ACC112 (cell line): Measurements from ENCODE around the gene MIX23.

Source experiments
- H2AFZ ChIP-seq: fragments of 200-600 bp; sonication (generic); one replicate; pipeline ENCODE4 v1.6.0; 2017; ENCODE audit warnings: antibody characterized with exemption, low read length; ENCODE audit not compliant: unreplicated experiment
- H3K27ac ChIP-seq: fragments of 200-600 bp; sonication (generic); 2 replicates; pipeline ENCODE4 v1.5.1; 2014; ENCODE audit warnings: low read depth, mild to moderate bottlenecking, antibody characterized with exemption, low read length, moderate library complexity
- H3K27me3 ChIP-seq: fragments of 200-600 bp; sonication (generic); 2 replicates; pipeline ENCODE4 v1.6.1; 2014; ENCODE audit warnings: mild to moderate bottlenecking, antibody characterized with exemption, low read length, moderate library complexity, mixed read lengths; ENCODE audit not compliant: insufficient read depth
- H3K36me3 ChIP-seq: fragments of 200-600 bp; sonication (generic); 2 replicates; pipeline ENCODE4 v1.6.1; 2016; ENCODE audit warnings: mild to moderate bottlenecking, antibody characterized with exemption, low read length, moderate library complexity, mixed read lengths; ENCODE audit not compliant: insufficient read depth
- H3K4me1 ChIP-seq: fragments of 200-600 bp; sonication (generic); one replicate; pipeline ENCODE4 v1.6.1; 2016; ENCODE audit warnings: low read length, mixed read lengths; ENCODE audit not compliant: insufficient read depth, unreplicated experiment, control insufficient read depth
- H3K4me3 ChIP-seq: fragments of 200-600 bp; sonication (generic); 2 replicates; pipeline ENCODE4 v1.5.1; 2014; ENCODE audit warnings: mild to moderate bottlenecking, low read depth, low read length
- H3K79me2 ChIP-seq: fragments of 200-600 bp; sonication (generic); one replicate; pipeline ENCODE4 v1.6.0; 2016; ENCODE audit warnings: low read length; ENCODE audit not compliant: control insufficient read depth, unreplicated experiment, insufficient read depth

Gene MIX23

GRCh38 chr3:122382888-122383666, at the start of gene MIX23:
MIX23 (minus strand) TSS chr3:122383231; CDS start chr3:122383224, 7 bp downstream.
- Histone ChIP-seq H2AFZ (peak within 1 kb of the TSS; percentile 97), H3K36me3 (peaks cover 11% of the 10 kb centered on the region), H3K4me3 (peak within 1 kb of the TSS; percentile 98), H3K79me2 (peaks cover 66% of the 10 kb centered on the region), H3K4me1 (peaks cover 21% of the 10 kb centered on the region), H3K27me3 (no peaks in the 10 kb centered on the region), H3K27ac (peak within 1 kb of the TSS; percentile 88)

GRCh38 chr3:122430371-122430770, 47.3 kb upstream of the MIX23 start:
- Histone ChIP-seq H3K4me3 (no peak overlapping the region), H3K27me3 (no peaks in the 10 kb centered on the region), H3K79me2 (no peaks in the 10 kb centered on the region), H3K27ac (no peak overlapping the region), H3K36me3 (peaks cover 55% of the 10 kb centered on the region), H2AFZ (no peak overlapping the region), H3K4me1 (peaks cover 8% of the 10 kb centered on the region)

GRCh38 chr3:122427857-122428471, 44.9 kb upstream of the MIX23 start:
- Histone ChIP-seq H3K79me2 (no peaks in the 10 kb centered on the region), H3K27ac (peak overlapping the region; percentile 18), H3K27me3 (no peaks in the 10 kb centered on the region), H3K4me1 (peaks cover 8% of the 10 kb centered on the region), H3K4me3 (no peak overlapping the region), H3K36me3 (peaks cover 50% of the 10 kb centered on the region), H2AFZ (no peak overlapping the region)

GRCh38 chr3:122421836-122422235, 38.8 kb upstream of the MIX23 start:
- Histone ChIP-seq H2AFZ (no peak overlapping the region), H3K4me3 (no peak overlapping the region), H3K79me2 (peaks cover 15% of the 10 kb centered on the region), H3K4me1 (no peaks in the 10 kb centered on the region), H3K27me3 (no peaks in the 10 kb centered on the region), H3K27ac (no peak overlapping the region), H3K36me3 (peaks cover 34% of the 10 kb centered on the region)

- H3K36me3 ChIP-seq: peaks cover 27% of the 10 kb centered on the region
- H2AFZ ChIP-seq: no peak overlapping the region
- peaks cover 22% of the 10 kb centered on the region for H3K79me2 ChIP-seq
- no peaks in the 10 kb centered on the region for H3K27me3 ChIP-seq
- H3K4me1 ChIP-seq: no peaks in the 10 kb centered on the region
- H3K27ac ChIP-seq: no peak overlapping the region
- H3K4me3 ChIP-seq: no peak overlapping the region
These were observed 38.1 kb upstream of the MIX23 start for GRCh38 chr3:122421101-122421500.

- Histone ChIP-seq H3K27me3 (no peaks in the 10 kb centered on the region), H3K4me1 (peaks cover 16% of the 10 kb centered on the region), H2AFZ (no peak overlapping the region), H3K27ac (no peak overlapping the region), H3K36me3 (0 out of 2 replicates have a peak, but pooled peaks cover 4% of the 10 kb centered on the region), H3K79me2 (peaks cover 42% of the 10 kb centered on the region), H3K4me3 (peak overlapping the region; percentile 83)
These were observed 33.9 kb upstream of the MIX23 start for GRCh38 chr3:122416966-122417365.

GRCh38 chr3:122415762-122416654, 33.0 kb upstream of the MIX23 start, which contains the start of gene WDR5B:
WDR5B (minus strand) TSS chr3:122416062; CDS start chr3:122415528, 534 bp downstream.
- H3K36me3 ChIP-seq: 0 out of 2 replicates have a peak, but pooled peaks cover under 1% of the 10 kb centered on the region
- peaks cover 42% of the 10 kb centered on the region for H3K79me2 ChIP-seq
- H3K27ac ChIP-seq: peak within 1 kb of the TSS; percentile 46
- no peaks in the 10 kb centered on the region for H3K27me3 ChIP-seq
- H2AFZ ChIP-seq: peak within 1 kb of the TSS; percentile 84
- peak within 1 kb of the TSS; percentile 83 for H3K4me3 ChIP-seq
- peaks cover 16% of the 10 kb centered on the region for H3K4me1 ChIP-seq

- Histone ChIP-seq H3K4me3 (peak overlapping the region; percentile 83), H3K79me2 (peaks cover 42% of the 10 kb centered on the region), H3K4me1 (peaks cover 16% of the 10 kb centered on the region), H2AFZ (peak overlapping the region; percentile 84), H3K27me3 (no peaks in the 10 kb centered on the region), H3K27ac (peak overlapping the region; percentile 46), H3K36me3 (peaks cover 5% of the 10 kb centered on the region; the same call in 1 of the 2 replicates)
These were observed 32.2 kb upstream of the MIX23 start for GRCh38 chr3:122415104-122415744.

GRCh38 chr3:122414391-122414790, 31.4 kb upstream of the MIX23 start:
- H3K4me3 ChIP-seq: peak overlapping the region; percentile 83
- H3K79me2 ChIP-seq: peaks cover 42% of the 10 kb centered on the region
- no peak overlapping the region for H3K27ac ChIP-seq
- no peaks in the 10 kb centered on the region for H3K27me3 ChIP-seq
- peaks cover 12% of the 10 kb centered on the region for H3K36me3 ChIP-seq
- H3K4me1 ChIP-seq: peaks cover 16% of the 10 kb centered on the region
- no peak overlapping the region for H2AFZ ChIP-seq

- Histone ChIP-seq H3K27ac (no peak overlapping the region), H3K36me3 (peaks cover 29% of the 10 kb centered on the region), H2AFZ (no peak overlapping the region), H3K4me1 (peaks cover 16% of the 10 kb centered on the region), H3K27me3 (no peaks in the 10 kb centered on the region), H3K79me2 (peaks cover 21% of the 10 kb centered on the region), H3K4me3 (no peak overlapping the region)
These were observed 27.6 kb upstream of the MIX23 start for GRCh38 chr3:122410639-122411038.
